NCI-H774 (cell line): ENCODE results near the gene TMEM40.
A peak's percentile ranks its signal among the peaks of the same experiment; 100 is the strongest.
"Not testable (repeated sequence)": the region's sequence is repeated elsewhere in the genome, so short reads cannot be mapped to it uniquely, and the experiment has no call there.

Experiments used
- DNase-seq: peaks from one replicate; lab custom pipeline; 2025; lab: John Stamatoyannopoulos, UW

TMEM40 gene

GRCh38 chr3:12751571-12751970, 7.5 kb downstream of the TMEM40 start:
- no peak for DNase-seq

GRCh38 chr3:12750658-12751071, 8.4 kb downstream of the TMEM40 start:
- no peak for DNase-seq

- peak; percentile 7 for DNase-seq
Measured at GRCh38 chr3:12750223-12750622, 8.8 kb downstream of the TMEM40 start.

- no peak for DNase-seq
Measured at GRCh38 chr3:12748477-12748876, 10.6 kb downstream of the TMEM40 start.

- DNase-seq = no peak
Measured at GRCh38 chr3:12746419-12746818, 12.6 kb downstream of the TMEM40 start.

- no peak for DNase-seq
Measured at GRCh38 chr3:12744326-12744725, 14.7 kb downstream of the TMEM40 start.

GRCh38 chr3:12743583-12743982, 15.5 kb downstream of the TMEM40 start:
- no peak for DNase-seq

- no peak for DNase-seq
Measured at GRCh38 chr3:12742330-12743107, 16.5 kb downstream of the TMEM40 start.

- no peak for DNase-seq
Measured at GRCh38 chr3:12741209-12741608, 17.9 kb downstream of the TMEM40 start.

GRCh38 chr3:12737833-12738232, 21.2 kb downstream of the TMEM40 start:
- DNase-seq = no peak

GRCh38 chr3:12737319-12737718, 21.7 kb downstream of the TMEM40 start:
- DNase-seq = no peak

- DNase-seq = no peak
Measured at GRCh38 chr3:12734960-12735359, 24.1 kb downstream of the TMEM40 start.

GRCh38 chr3:12733566-12733965, 25.5 kb downstream of the TMEM40 start:
- DNase-seq = no peak

GRCh38 chr3:12730506-12731242, 28.4 kb downstream of the TMEM40 start:
- DNase-seq = no peak

GRCh38 chr3:12729051-12729651, 29.9 kb downstream of the TMEM40 start:
- DNase-seq = no peak

GRCh38 chr3:12727937-12728336, 31.1 kb downstream of the TMEM40 start:
- DNase-seq = no peak

GRCh38 chr3:12727481-12727880, 31.6 kb downstream of the TMEM40 start:
- no peak for DNase-seq

GRCh38 chr3:12725436-12725835, 33.6 kb downstream of the TMEM40 start:
- no peak for DNase-seq

- DNase-seq = no peak
Measured at GRCh38 chr3:12724794-12725193, 34.3 kb downstream of the TMEM40 start.

GRCh38 chr3:12723362-12723761, 35.7 kb downstream of the TMEM40 start:
- not testable (repeated sequence) for DNase-seq

- DNase-seq = no peak
Measured at GRCh38 chr3:12722226-12722625, 36.8 kb downstream of the TMEM40 start.

- peak; percentile 71 for DNase-seq
Measured at GRCh38 chr3:12719984-12720898, 38.8 kb downstream of the TMEM40 start.
